GM12864 (cell line): ENCODE data around the gene ATXN7L3.

Experiments used
- DNase-seq: peaks from one replicate; pipeline ENCODE4 v3.0.0-alpha.2; 2011; ENCODE audit warnings: low read depth
- H3K4me3 ChIP-seq: 2 replicates; pipeline ENCODE4 v1.5.1; 2011; ENCODE audit warnings: mild to moderate bottlenecking, low read depth, low read length, control low read depth
- CTCF ChIP-seq: IDR thresholded peaks from 2 replicates; pipeline ENCODE4 v1.5.1; 2011; ENCODE audit warnings: low read depth, mild to moderate bottlenecking, moderate library complexity, low read length, control low read depth, inconsistent platforms; ENCODE audit errors: missing control alignments

The ATXN7L3 gene

DNA sequence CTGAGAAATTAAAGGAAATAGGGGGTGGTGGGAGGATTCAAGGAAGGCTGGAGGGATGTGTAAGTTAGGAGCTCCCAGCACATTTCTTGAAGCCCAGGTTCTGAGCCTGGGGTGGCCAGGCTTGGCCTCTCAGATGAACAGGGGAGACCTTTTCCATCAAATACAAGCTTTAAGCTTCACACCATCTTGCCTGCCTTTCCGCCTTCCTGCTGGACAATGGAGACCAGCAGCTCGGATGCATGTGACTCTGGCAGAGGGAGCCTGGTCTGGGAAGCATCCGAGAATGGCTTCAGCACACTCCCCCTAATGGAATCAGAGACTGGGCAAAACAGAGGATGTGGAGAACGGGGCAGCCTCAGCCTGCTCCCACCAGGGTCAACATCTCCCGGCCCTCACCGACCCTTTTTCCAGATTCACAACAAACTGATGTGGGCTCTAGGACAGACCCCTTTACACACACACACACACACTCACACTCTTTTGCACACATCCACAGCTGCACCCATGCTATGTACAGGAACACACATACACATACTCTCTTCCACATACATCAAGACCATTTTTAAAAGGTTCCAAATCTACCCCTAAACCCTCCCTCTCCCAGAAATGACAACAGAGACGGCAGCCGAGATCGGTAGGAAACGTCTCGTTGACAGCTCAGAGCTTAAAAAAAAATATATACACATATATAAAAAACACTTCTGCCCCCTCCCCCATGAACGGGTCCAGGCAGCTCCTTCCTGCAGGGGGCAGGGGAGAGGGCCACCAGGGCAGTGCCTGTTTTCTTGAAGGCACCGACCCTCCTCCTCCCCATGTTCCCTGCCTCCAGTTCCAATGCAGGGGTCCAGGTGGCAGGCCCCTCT, 6.5 kb upstream of the ATXN7L3 start:
- no peak for DNase-seq
- no peak for TF ChIP-seq CTCF

DNA sequence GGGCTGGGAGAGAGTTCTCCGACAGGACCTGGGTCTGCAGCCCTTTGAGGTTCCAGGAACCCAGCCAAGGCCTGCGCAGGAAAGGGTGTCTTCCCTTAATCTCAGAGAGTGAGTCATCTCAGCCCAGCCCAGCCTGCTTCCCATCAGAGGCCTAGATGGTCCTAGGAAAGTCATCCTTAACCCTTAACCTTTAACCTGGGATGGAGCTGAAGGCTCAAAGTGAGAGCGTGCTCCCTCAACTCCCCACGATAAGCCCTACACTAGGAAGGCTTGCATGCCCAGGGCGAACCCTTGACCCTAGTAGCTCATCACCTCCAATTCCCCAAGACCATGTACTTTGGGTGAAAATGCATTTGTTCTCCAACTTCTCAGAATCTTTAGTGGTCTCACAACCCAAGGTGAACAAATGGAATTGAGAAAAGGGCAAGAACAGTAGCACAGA, 4.8 kb upstream of the ATXN7L3 start:
- DNase-seq: no peak
- no peak for TF ChIP-seq CTCF
- no peak overlapping the region for H3K4me3 ChIP-seq

More for the DNA sequence above, 6.5 kb upstream of the ATXN7L3 start:
- no peak overlapping the region for H3K4me3 ChIP-seq

GRCh38 chr17:44203731-44204440, 4.2 kb upstream of the ATXN7L3 start:
- DNase-seq: peak; percentile 76
- H3K4me3 ChIP-seq: no peak overlapping the region
- TF ChIP-seq CTCF: peak; percentile 79

GRCh38 chr17:44202756-44203155, 3.1 kb upstream of the ATXN7L3 start:
- no peak for TF ChIP-seq CTCF
- no peak overlapping the region for H3K4me3 ChIP-seq
- DNase-seq: no peak

GRCh38 chr17:44200478-44201155, 933 bp upstream of the ATXN7L3 start:
- H3K4me3 ChIP-seq: peak overlapping the region; percentile 69
- no peak for DNase-seq
- TF ChIP-seq CTCF: no peak

GRCh38 chr17:44198721-44199552, 747 bp downstream of the ATXN7L3 start:
- peak overlapping the region; percentile 71 for H3K4me3 ChIP-seq
- DNase-seq: no peak
- no peak for TF ChIP-seq CTCF
